H9 (cell line): ENCODE data around the gene TPM2. TPM values are rescaled to one million over a fixed set of nuclear protein-coding genes. Genes with fewer than 3 reads are reported as not detected.

Source experiments
- DNase-seq: peaks from one replicate; pipeline ENCODE4 v3.0.0-alpha.2; 2017
- H2AFZ ChIP-seq: one replicate; pipeline ENCODE4 v1.6.1; 2013; ENCODE audit warnings: mild to moderate bottlenecking, low read length, control low read depth, moderate library complexity
- H2AK5ac ChIP-seq: 2 replicates; pipeline ENCODE4 v1.6.1; 2013; ENCODE audit warnings: low read length, control low read depth, mixed read lengths; ENCODE audit not compliant: insufficient read length
- H2BK120ac ChIP-seq: one replicate; pipeline ENCODE4 v1.6.1; 2013; ENCODE audit warnings: low read depth, mild to moderate bottlenecking, low read length, control low read depth, inconsistent platforms; ENCODE audit not compliant: poor library complexity, severe bottlenecking
- H2BK12ac ChIP-seq: 2 replicates; pipeline ENCODE4 v1.6.1; 2013; ENCODE audit warnings: low read length, control low read depth, mixed read lengths, low read depth; ENCODE audit not compliant: insufficient read length
- H2BK15ac ChIP-seq: 2 replicates; pipeline ENCODE4 v1.6.1; 2013; ENCODE audit warnings: low read depth, low read length, control low read depth
- H2BK20ac ChIP-seq: one replicate; pipeline ENCODE4 v1.6.1; 2013; ENCODE audit warnings: low read depth, mild to moderate bottlenecking, low read length, control low read depth, inconsistent platforms; ENCODE audit not compliant: poor library complexity, severe bottlenecking
- H2BK5ac ChIP-seq: 2 replicates; pipeline ENCODE4 v1.6.1; 2013; ENCODE audit warnings: low read length, control low read depth, mixed read lengths; ENCODE audit not compliant: insufficient read length
- H3K14ac ChIP-seq: 2 replicates; pipeline ENCODE4 v1.6.1; 2013; ENCODE audit warnings: low read length, control low read depth; ENCODE audit not compliant: insufficient read depth
- H3K18ac ChIP-seq: 2 replicates; pipeline ENCODE4 v1.6.1; 2013; ENCODE audit warnings: low read depth, mild to moderate bottlenecking, mixed read lengths, low read length, control low read depth; ENCODE audit not compliant: insufficient read length
- H3K23ac ChIP-seq: 2 replicates; pipeline ENCODE4 v1.6.1; 2013; ENCODE audit warnings: low read length, control low read depth, mixed read lengths, low read depth; ENCODE audit not compliant: insufficient read length
- H3K23me2 ChIP-seq: 2 replicates; pipeline ENCODE4 v1.6.1; 2013; ENCODE audit warnings: low read depth, mild to moderate bottlenecking, mixed read lengths, low read length, control low read depth; ENCODE audit not compliant: insufficient read length, poor library complexity, severe bottlenecking
- H3K27ac ChIP-seq: 2 replicates; pipeline ENCODE4 v1.5.1; 2013; ENCODE audit warnings: low read length, control low read depth, mixed read lengths, low read depth; ENCODE audit not compliant: insufficient read length
- H3K27me3 ChIP-seq: 2 replicates; pipeline ENCODE4 v1.6.1; 2013; ENCODE audit warnings: low read length, control low read depth, inconsistent platforms; ENCODE audit not compliant: insufficient read depth
- H3K4ac ChIP-seq: 2 replicates; pipeline ENCODE4 v1.6.1; 2013; ENCODE audit warnings: low read depth, mild to moderate bottlenecking, control low read depth, inconsistent platforms, low read length, moderate library complexity
- H3K4me1 ChIP-seq: 2 replicates; pipeline ENCODE4 v1.6.1; 2013; ENCODE audit warnings: low read length, control low read depth, inconsistent platforms; ENCODE audit not compliant: insufficient read depth
- H3K4me2 ChIP-seq: 2 replicates; pipeline ENCODE4 v1.6.1; 2013; ENCODE audit warnings: low read length, control low read depth, mixed read lengths; ENCODE audit not compliant: insufficient read length, insufficient read depth
- H3K56ac ChIP-seq: 2 replicates; pipeline ENCODE4 v1.6.1; 2013; ENCODE audit warnings: low read depth, mild to moderate bottlenecking, mixed read lengths, low read length, control low read depth; ENCODE audit not compliant: insufficient read length
- H3K79me1 ChIP-seq: 2 replicates; pipeline ENCODE4 v1.6.1; 2013; ENCODE audit warnings: low read depth, mild to moderate bottlenecking, moderate library complexity, low read length, control low read depth, inconsistent platforms; ENCODE audit not compliant: insufficient read depth, poor library complexity, severe bottlenecking
- H3K79me2 ChIP-seq: 2 replicates; pipeline ENCODE4 v1.6.1; 2013; ENCODE audit warnings: low read length, control low read depth, inconsistent platforms; ENCODE audit not compliant: insufficient read depth
- H3K9ac ChIP-seq: 2 replicates; pipeline ENCODE4 v1.6.1; 2013; ENCODE audit warnings: low read length, control low read depth, mixed read lengths; ENCODE audit not compliant: insufficient read length; ENCODE audit errors: extremely low read depth
- H3K9me3 ChIP-seq: one replicate; pipeline ENCODE4 v1.6.1; 2013; ENCODE audit warnings: low read depth, low read length, inconsistent platforms; ENCODE audit not compliant: control insufficient read depth
- H3T11ph ChIP-seq: one replicate; pipeline ENCODE4 v1.6.1; 2013; ENCODE audit warnings: mild to moderate bottlenecking, low read length, control low read depth, inconsistent platforms
- H4K20me1 ChIP-seq: one replicate; pipeline ENCODE4 v1.6.1; 2013; ENCODE audit not compliant: control insufficient read depth, insufficient read length, insufficient read depth
- H4K5ac ChIP-seq: 2 replicates; pipeline ENCODE4 v1.6.1; 2013; ENCODE audit warnings: low read depth, mild to moderate bottlenecking, mixed read lengths, low read length, control low read depth; ENCODE audit not compliant: insufficient read length
- H4K8ac ChIP-seq: replicated peaks from 2 replicates; pipeline ENCODE4 v1.6.1; 2013; ENCODE audit warnings: low read length, control low read depth, mixed read lengths, low read depth; ENCODE audit not compliant: insufficient read length
- H4K91ac ChIP-seq: 2 replicates; pipeline ENCODE4 v1.6.1; 2013; ENCODE audit warnings: low read depth, mild to moderate bottlenecking, moderate library complexity, mixed read lengths, low read length, control low read depth; ENCODE audit not compliant: insufficient read length
- H3K27ac Mint-ChIP-seq, 3 experiments: 2 replicates in 2 of 3; 3 replicates in 1 of 3; pipeline ENCODE4 v1.8.0; 2020 to 2021; ENCODE audit warnings: mixed read lengths in 3 of 3, mild to moderate bottlenecking in 1 of 3, moderate library complexity in 1 of 3
- H3K27me3 Mint-ChIP-seq: 2 replicates; pipeline ENCODE4 v1.8.0; 2021; ENCODE audit warnings: low read depth, mild to moderate bottlenecking, moderate library complexity, mixed read lengths
- H3K36me3 Mint-ChIP-seq, 3 experiments: 2 replicates in 2 of 3; 3 replicates in 1 of 3; pipeline ENCODE4 v1.8.0; 2020 to 2021; ENCODE audit warnings: low read depth in 3 of 3, mixed read lengths in 3 of 3; ENCODE audit not compliant: insufficient read depth in 1 of 3
- H3K4me1 Mint-ChIP-seq, 2 experiments: 2 replicates each; pipeline ENCODE4 v1.8.0; 2020; ENCODE audit warnings: mixed read lengths in 2 of 2
- H3K4me3 Mint-ChIP-seq, 2 experiments: 2 replicates in 1 of 2; 3 replicates in 1 of 2; pipeline ENCODE4 v1.8.0; 2020 to 2021; ENCODE audit warnings: mild to moderate bottlenecking in 2 of 2, mixed read lengths in 2 of 2, moderate library complexity in 1 of 2
- H3K9me3 Mint-ChIP-seq, 2 experiments: 2 replicates in 1 of 2; 3 replicates in 1 of 2; pipeline ENCODE4 v1.8.0; 2020; ENCODE audit warnings: mild to moderate bottlenecking in 2 of 2, mixed read lengths in 2 of 2, moderate library complexity in 1 of 2
- WGBS: extraction: QIAGEN DNeasy Blood & Tissue Kit; methylation state at CpG from one replicate; pipeline ENCODE4 v1.1.7; 2013; ENCODE audit warnings: missing lambda C conversion rate, low lambda C conversion rate, mixed read lengths; ENCODE audit not compliant: insufficient read length; ENCODE audit errors: extremely low coverage; 5-methylcytosine and 5-hydroxymethylcytosine counted together
- total RNA-seq: library from RNA; stranded (reverse); gene quantifications from 2 replicates; pipeline ENCODE4 v1.2.1, GENCODE V29; 2021
- TF ChIP-seq, protein P1 (sequence below): fragments of 200-600 bp; sonication (generic); conservative IDR thresholded peaks from 3 replicates; pipeline ENCODE4 v1.8.0; 2021; ENCODE audit warnings: antibody characterized with exemption, mild to moderate bottlenecking

Gene TPM2
- total RNA-seq, 1 experiment from 2014 or later: 225 TPM

DNA sequence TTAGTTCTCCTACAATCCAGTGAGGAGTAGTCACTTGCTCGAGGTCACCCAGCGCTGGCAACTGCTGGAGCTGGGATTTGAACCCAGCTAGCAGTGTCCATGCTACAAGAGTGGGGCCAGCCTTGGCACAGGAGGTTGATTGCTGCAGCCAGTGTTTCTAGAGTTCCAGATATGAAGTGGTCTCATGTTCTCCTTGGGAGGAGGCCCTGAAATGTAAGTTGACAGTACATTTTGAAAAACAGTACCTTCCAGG, 30.8 kb downstream of the TPM2 start:
- Histone ChIP-seq H3K79me1 (no peaks in the 10 kb centered on the region), H3K56ac (no peak overlapping the region), H3K23ac (no peak overlapping the region), H3K9ac (peak overlapping the region; percentile 48), H3K79me2 (no peaks in the 10 kb centered on the region), H2BK12ac (no peak overlapping the region), H3K4me2 (peak overlapping the region; percentile 76), H2AK5ac (no peak overlapping the region), H3K27me3 (no peaks in the 10 kb centered on the region), H3K23me2 (peaks cover 12% of the 10 kb centered on the region), H4K20me1 (no peaks in the 10 kb centered on the region), H3T11ph (no peak overlapping the region), H3K9me3 (no peaks in the 10 kb centered on the region), H2BK120ac (no peak overlapping the region), H2BK15ac (no peak overlapping the region), H3K4me1 (peaks cover 3% of the 10 kb centered on the region; the same call in 1 of the 2 replicates), H4K91ac (no peak overlapping the region), H4K8ac (no peak overlapping the region), H3K27ac (no peak overlapping the region), H2BK5ac (no peak overlapping the region), H2AFZ (no peak overlapping the region), H3K18ac (no peak overlapping the region), H2BK20ac (no peak overlapping the region), H3K4ac (no peak overlapping the region), H3K14ac (no peak overlapping the region), H4K5ac (no peak overlapping the region)
- Mint-ChIP-seq H3K4me1 (peaks cover 27 to 32% of the 10 kb centered on the region in 2 experiments), H3K9me3 (peaks cover 2 to 3% of the 10 kb centered on the region in 2 experiments; a peak in 3 of 5 replicates), H3K27me3 (peaks cover 18% of the 10 kb centered on the region), H3K36me3 (peaks cover 28 to 40% (median 37%) of the 10 kb centered on the region in 3 experiments), H3K27ac (peak overlapping the region in 1 of 3 experiments; percentile 74; a peak in 1 of 7 replicates), H3K4me3 (peak overlapping the region; percentile 83 to 85)
- no peak for DNase-seq
- TF ChIP-seq, protein P1, sequence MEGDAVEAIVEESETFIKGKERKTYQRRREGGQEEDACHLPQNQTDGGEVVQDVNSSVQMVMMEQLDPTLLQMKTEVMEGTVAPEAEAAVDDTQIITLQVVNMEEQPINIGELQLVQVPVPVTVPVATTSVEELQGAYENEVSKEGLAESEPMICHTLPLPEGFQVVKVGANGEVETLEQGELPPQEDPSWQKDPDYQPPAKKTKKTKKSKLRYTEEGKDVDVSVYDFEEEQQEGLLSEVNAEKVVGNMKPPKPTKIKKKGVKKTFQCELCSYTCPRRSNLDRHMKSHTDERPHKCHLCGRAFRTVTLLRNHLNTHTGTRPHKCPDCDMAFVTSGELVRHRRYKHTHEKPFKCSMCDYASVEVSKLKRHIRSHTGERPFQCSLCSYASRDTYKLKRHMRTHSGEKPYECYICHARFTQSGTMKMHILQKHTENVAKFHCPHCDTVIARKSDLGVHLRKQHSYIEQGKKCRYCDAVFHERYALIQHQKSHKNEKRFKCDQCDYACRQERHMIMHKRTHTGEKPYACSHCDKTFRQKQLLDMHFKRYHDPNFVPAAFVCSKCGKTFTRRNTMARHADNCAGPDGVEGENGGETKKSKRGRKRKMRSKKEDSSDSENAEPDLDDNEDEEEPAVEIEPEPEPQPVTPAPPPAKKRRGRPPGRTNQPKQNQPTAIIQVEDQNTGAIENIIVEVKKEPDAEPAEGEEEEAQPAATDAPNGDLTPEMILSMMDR: no peak
- WGBS: no CpG with 5 or more reads among the region's 2 CpGs
